Renal pelvis (tissue), 4 donors: ENCODE results near the gene PUM2. TPM values are rescaled to one million over a fixed set of nuclear protein-coding genes. Genes with fewer than 3 reads are reported as not detected.
"Not testable (repeated sequence)": the region's sequence is repeated elsewhere in the genome, so short reads cannot be mapped to it uniquely, and the experiment has no call there.

Experiments
- DNase-seq: peaks from one replicate; pipeline ENCODE4 v3.0.0-alpha.2; 2013
- polyA plus RNA-seq, 3 donors: library from polyadenylated mRNA; unstranded; fragments of 120-200 nt; gene quantifications; one replicate each; pipeline ENCODE4 v1.2.1, GENCODE V29; 2013; ENCODE audit not compliant: insufficient read length in 3 of 3

The PUM2 gene
- polyA plus RNA-seq, 3 donors: 91.5 to 111 (median 102) TPM

GRCh38 chr2:20371323-20372025, 20.8 kb upstream of the PUM2 start:
- no peak for DNase-seq

- no peak for DNase-seq
These were observed 19.5 kb upstream of the PUM2 start for GRCh38 chr2:20370191-20370590.

GRCh38 chr2:20369366-20369765, 18.7 kb upstream of the PUM2 start:
- DNase-seq: no peak

GRCh38 chr2:20368706-20369105, 18.1 kb upstream of the PUM2 start:
- DNase-seq: no peak

- not testable (repeated sequence) for DNase-seq
These were observed 17.3 kb upstream of the PUM2 start for GRCh38 chr2:20367929-20368328.

- no peak for DNase-seq
These were observed 16.1 kb upstream of the PUM2 start for GRCh38 chr2:20366672-20367116.

- DNase-seq: no peak
These were observed 14.7 kb upstream of the PUM2 start for GRCh38 chr2:20365249-20365817.

GRCh38 chr2:20363578-20363977, 12.9 kb upstream of the PUM2 start:
- no peak for DNase-seq

GRCh38 chr2:20362701-20363435, 12.2 kb upstream of the PUM2 start:
- DNase-seq: no peak

GRCh38 chr2:20361893-20362292, 11.2 kb upstream of the PUM2 start:
- no peak for DNase-seq

- no peak for DNase-seq
These were observed 8.5 kb upstream of the PUM2 start for GRCh38 chr2:20359096-20359495.

- DNase-seq: no peak
These were observed 7.2 kb upstream of the PUM2 start for GRCh38 chr2:20357638-20358389.

- DNase-seq: no peak
These were observed 5.4 kb upstream of the PUM2 start for GRCh38 chr2:20356042-20356441.

- DNase-seq: no peak
These were observed 4.5 kb upstream of the PUM2 start for GRCh38 chr2:20355131-20355530.

- DNase-seq: no peak
These were observed 2.8 kb upstream of the PUM2 start for GRCh38 chr2:20353241-20353992.

- DNase-seq: no peak
These were observed 2.1 kb upstream of the PUM2 start for GRCh38 chr2:20352581-20353216.

- no peak for DNase-seq
These were observed 1.6 kb upstream of the PUM2 start for GRCh38 chr2:20352230-20352578.

GRCh38 chr2:20351555-20352229, 1.0 kb upstream of the PUM2 start:
- no peak for DNase-seq

- DNase-seq: peak; percentile 55
These were observed 467 bp downstream of the PUM2 start for GRCh38 chr2:20350041-20350712.

GRCh38 chr2:20349513-20349921, 1.1 kb downstream of the PUM2 start:
- DNase-seq: no peak
